IMR-90 (cell line): Measurements from ENCODE around the gene EPHA2. TPM values are rescaled to one million over a fixed set of nuclear protein-coding genes. Genes with fewer than 3 reads are reported as not detected.

Source experiments
- ATAC-seq: fragments of 200-7000 bp; cut with Tn5 transposase; 2 replicates; pipeline ENCODE4 v1.9.1; 2020; ENCODE audit warnings: low read depth, mild to moderate bottlenecking, moderate library complexity
- BruUV-seq: library from RNA; stranded (reverse); fragments of 400-500 nt; replicated peaks from 2 replicates; lab custom pipeline; 2021; lab: Mats Ljungman, UMichigan
- CTCF ChIA-PET: fragments of 300-600 bp; formaldehyde crosslinking; extraction: SDS; loops from one replicate; lab custom pipeline; 2021; ENCODE audit warnings: antibody characterized with exemption; lab: Yijun Ruan, JAX
- POLR2A ChIA-PET: fragments of 300-600 bp; sonication (Branson Sonifier 250); formaldehyde crosslinking; loops from one replicate; lab custom pipeline; 2022; ENCODE audit warnings: antibody characterized with exemption; ENCODE audit not compliant: unreplicated experiment; lab: Charles Lee
- DNase-seq: peaks from one replicate; pipeline ENCODE4 v3.0.0; 2013
- H2AFZ ChIP-seq: replicated peaks from 2 replicates; pipeline ENCODE3; 2013; ENCODE audit warnings: low read length, mild to moderate bottlenecking; ENCODE audit not compliant: poor library complexity
- H2AK5ac ChIP-seq: 2 replicates; pipeline ENCODE4 v1.6.1; 2013; ENCODE audit warnings: low read depth, low read length, inconsistent platforms
- H2AK9ac ChIP-seq: replicated peaks from 2 replicates; pipeline ENCODE3; 2013; ENCODE audit warnings: mild to moderate bottlenecking, low read depth, low read length, moderate library complexity; ENCODE audit not compliant: poor library complexity
- H2BK120ac ChIP-seq: 2 replicates; pipeline ENCODE4 v1.6.1; 2013; ENCODE audit warnings: low read depth, low read length, inconsistent platforms
- H2BK15ac ChIP-seq: 3 replicates; pipeline ENCODE4 v1.6.1; 2013; ENCODE audit warnings: low read depth, low read length, inconsistent platforms
- H2BK20ac ChIP-seq: 2 replicates; pipeline ENCODE4 v1.6.1; 2013; ENCODE audit warnings: low read depth, mild to moderate bottlenecking, inconsistent platforms, low read length, moderate library complexity
- H2BK5ac ChIP-seq: 2 replicates; pipeline ENCODE4 v1.6.1; 2013; ENCODE audit warnings: mild to moderate bottlenecking, low read depth, low read length, inconsistent platforms; ENCODE audit not compliant: poor library complexity, severe bottlenecking
- H3K14ac ChIP-seq: replicated peaks from 2 replicates; pipeline ENCODE4 v1.6.1; 2013; ENCODE audit warnings: low read depth, low read length, inconsistent platforms
- H3K18ac ChIP-seq: 2 replicates; pipeline ENCODE4 v1.6.1; 2013; ENCODE audit warnings: low read depth, low read length, control low read depth
- H3K23ac ChIP-seq: 2 replicates; pipeline ENCODE4 v1.6.1; 2013; ENCODE audit warnings: low read depth, low read length, inconsistent platforms
- H3K27ac ChIP-seq: 2 replicates; pipeline ENCODE4 v1.5.1; 2013; ENCODE audit warnings: mild to moderate bottlenecking, control low read depth, low read length; ENCODE audit not compliant: insufficient read depth
- H3K27me3 ChIP-seq: 2 replicates; pipeline ENCODE4 v1.6.1; 2013; ENCODE audit warnings: low read length; ENCODE audit not compliant: control insufficient read depth, insufficient read depth
- H3K36me3 ChIP-seq: 2 replicates; pipeline ENCODE4 v1.6.1; 2013; ENCODE audit warnings: low read length, mixed read lengths; ENCODE audit not compliant: control insufficient read depth, insufficient read depth
- H3K4ac ChIP-seq: 2 replicates; pipeline ENCODE4 v1.6.1; 2013; ENCODE audit warnings: low read depth, low read length, inconsistent platforms
- H3K4me1 ChIP-seq: 2 replicates; pipeline ENCODE4 v1.6.1; 2013; ENCODE audit warnings: low read length, mixed read lengths; ENCODE audit not compliant: control insufficient read depth, insufficient read depth
- H3K4me2 ChIP-seq: 2 replicates; pipeline ENCODE4 v1.6.1; 2013; ENCODE audit warnings: low read depth, mild to moderate bottlenecking, control low read depth, low read length, moderate library complexity
- H3K4me3 ChIP-seq: 2 replicates; pipeline ENCODE4 v1.5.1; 2013; ENCODE audit warnings: low read depth, mild to moderate bottlenecking, control low read depth, low read length, moderate library complexity; ENCODE audit not compliant: insufficient read depth
- H3K56ac ChIP-seq: 2 replicates; pipeline ENCODE4 v1.6.1; 2013; ENCODE audit warnings: low read length, inconsistent platforms; ENCODE audit not compliant: insufficient read depth; ENCODE audit errors: extremely low read depth
- H3K79me1 ChIP-seq, 2 experiments: 2 replicates each; pipeline ENCODE4 v1.6.1; 2013; ENCODE audit warnings: low read length in 2 of 2, inconsistent platforms in 1 of 2, low read depth in 1 of 2
- H3K9ac ChIP-seq: 2 replicates; pipeline ENCODE4 v1.6.1; 2013; ENCODE audit warnings: low read depth, low read length, control low read depth
- H3K9me1 ChIP-seq: 2 replicates; pipeline ENCODE4 v1.6.1; 2013; ENCODE audit warnings: low read length, inconsistent platforms; ENCODE audit not compliant: insufficient read depth
- H3K9me3 ChIP-seq: 2 replicates; pipeline ENCODE4 v1.6.1; 2013; ENCODE audit warnings: low read length; ENCODE audit not compliant: control insufficient read depth, insufficient read depth
- H4K20me1 ChIP-seq: 2 replicates; pipeline ENCODE4 v1.6.1; 2013; ENCODE audit warnings: low read length, inconsistent platforms; ENCODE audit not compliant: insufficient read depth
- H4K5ac ChIP-seq: 2 replicates; pipeline ENCODE4 v1.6.1; 2013; ENCODE audit warnings: mild to moderate bottlenecking, low read depth, low read length, control low read depth
- H4K8ac ChIP-seq, 2 experiments: 2 replicates each; pipeline ENCODE4 v1.6.1; 2013; ENCODE audit warnings: low read depth in 2 of 2, low read length in 2 of 2, control low read depth in 1 of 2, inconsistent platforms in 1 of 2
- H4K91ac ChIP-seq: 2 replicates; pipeline ENCODE4 v1.6.1; 2013; ENCODE audit warnings: low read depth, low read length, inconsistent platforms; ENCODE audit not compliant: insufficient read depth
- BHLHE40 ChIP-seq: fragments of 150-350 bp; IDR thresholded peaks from 2 replicates; pipeline ENCODE4 v1.6.1; 2016; ENCODE audit warnings: mild to moderate bottlenecking, low read depth, low read length
- CHD1 ChIP-seq: IDR thresholded peaks from 2 replicates; pipeline ENCODE4 v1.6.1; 2012; ENCODE audit warnings: low read depth, low read length, improper control_type of control experiment
- CTCF ChIP-seq: conservative IDR thresholded peaks from 2 replicates; pipeline ENCODE4 v1.5.1; 2012; ENCODE audit warnings: mild to moderate bottlenecking, low read depth, low read length, improper control_type of control experiment
- ELK1 ChIP-seq: fragments of 150-350 bp; IDR thresholded peaks from 2 replicates; pipeline ENCODE4 v1.6.1; 2016; ENCODE audit warnings: low read depth, mild to moderate bottlenecking, low read length, moderate library complexity, borderline replicate concordance
- FOS ChIP-seq: fragments of 150-350 bp; IDR thresholded peaks from 2 replicates; pipeline ENCODE4 v1.6.1; 2016; ENCODE audit warnings: low read depth, low read length
- MAFK ChIP-seq: IDR thresholded peaks from 2 replicates; pipeline ENCODE4 v1.6.1; 2012; ENCODE audit warnings: low read depth, low read length, improper control_type of control experiment
- MAZ ChIP-seq: IDR thresholded peaks from 2 replicates; pipeline ENCODE4 v1.6.1; 2012; ENCODE audit warnings: low read depth, mild to moderate bottlenecking, low read length, improper control_type of control experiment, moderate library complexity, borderline replicate concordance
- MXI1 ChIP-seq: IDR thresholded peaks from 2 replicates; pipeline ENCODE4 v1.6.1; 2012; ENCODE audit warnings: low read depth, mild to moderate bottlenecking, low read length, moderate library complexity, borderline replicate concordance
- NFE2L2 ChIP-seq: fragments of 150-350 bp; IDR thresholded peaks from 2 replicates; pipeline ENCODE4 v1.6.1; 2016; ENCODE audit warnings: low read depth, mild to moderate bottlenecking, low read length
- POLR2A ChIP-seq: IDR thresholded peaks from 2 replicates; pipeline ENCODE4 v1.6.1; 2012; ENCODE audit warnings: mild to moderate bottlenecking, low read depth, low read length
- RCOR1 ChIP-seq: IDR thresholded peaks from 2 replicates; pipeline ENCODE4 v1.6.1; 2012; ENCODE audit warnings: mild to moderate bottlenecking, low read length, improper control_type of control experiment; ENCODE audit not compliant: insufficient replicate concordance
- WGBS, 2 experiments: methylation state at CpG; one replicate each; pipeline versions ENCODE4 v1.1.5 to v1.1.7; 2013; ENCODE audit warnings: missing lambda C conversion rate in 2 of 2; ENCODE audit not compliant: insufficient read length in 1 of 2; ENCODE audit errors: extremely low coverage in 2 of 2; 5-methylcytosine and 5-hydroxymethylcytosine counted together
- dilution Hi-C: fragments of 300-500 bp; cut with HindIII; formaldehyde crosslinking; loops from one replicate; pipeline ENCODE4 v1.14.3; 2018; ENCODE audit warnings: low sequenced_read_pairs; ENCODE audit not compliant: unreplicated experiment
- in situ Hi-C: fragments of 300-500 bp; cut with MboI; formaldehyde crosslinking; loops from 3 replicates; pipeline ENCODE4 v1.14.3; 2019; ENCODE audit warnings: low sequenced_read_pairs, inconsistent platforms, mixed read lengths
- intact Hi-C: fragments of 100-400 bp; cut with micrococcal nuclease; formaldehyde crosslinking; loops from 2 replicates; pipeline ENCODE4 v1.10.0; 2022
- polyA plus RNA-seq, 3 experiments: library from polyadenylated mRNA; depleted of rRNA; stranded (reverse); fragments of >200 nt; gene quantifications; 2 replicates each; pipeline ENCODE4 v1.2.3, GENCODE V29; 2012; ENCODE audit warnings: low replicate concordance in 1 of 3
- total RNA-seq: library from RNA; depleted of rRNA; stranded (reverse); fragments of >200 nt; gene quantifications from 2 replicates; pipeline ENCODE4 v1.2.3, GENCODE V29; 2012
- TF ChIP-seq, protein P1 (sequence below): fragments of 150-350 bp; IDR thresholded peaks from 2 replicates; pipeline ENCODE4 v1.6.1; 2017; ENCODE audit warnings: mild to moderate bottlenecking, antibody characterized with exemption, low read length, low read depth

Gene EPHA2
- total and polyA plus RNA-seq, 2 of the 4 experiments (the other 2 are of a cell fraction), result 24.0 to 72.6 TPM

DNA sequence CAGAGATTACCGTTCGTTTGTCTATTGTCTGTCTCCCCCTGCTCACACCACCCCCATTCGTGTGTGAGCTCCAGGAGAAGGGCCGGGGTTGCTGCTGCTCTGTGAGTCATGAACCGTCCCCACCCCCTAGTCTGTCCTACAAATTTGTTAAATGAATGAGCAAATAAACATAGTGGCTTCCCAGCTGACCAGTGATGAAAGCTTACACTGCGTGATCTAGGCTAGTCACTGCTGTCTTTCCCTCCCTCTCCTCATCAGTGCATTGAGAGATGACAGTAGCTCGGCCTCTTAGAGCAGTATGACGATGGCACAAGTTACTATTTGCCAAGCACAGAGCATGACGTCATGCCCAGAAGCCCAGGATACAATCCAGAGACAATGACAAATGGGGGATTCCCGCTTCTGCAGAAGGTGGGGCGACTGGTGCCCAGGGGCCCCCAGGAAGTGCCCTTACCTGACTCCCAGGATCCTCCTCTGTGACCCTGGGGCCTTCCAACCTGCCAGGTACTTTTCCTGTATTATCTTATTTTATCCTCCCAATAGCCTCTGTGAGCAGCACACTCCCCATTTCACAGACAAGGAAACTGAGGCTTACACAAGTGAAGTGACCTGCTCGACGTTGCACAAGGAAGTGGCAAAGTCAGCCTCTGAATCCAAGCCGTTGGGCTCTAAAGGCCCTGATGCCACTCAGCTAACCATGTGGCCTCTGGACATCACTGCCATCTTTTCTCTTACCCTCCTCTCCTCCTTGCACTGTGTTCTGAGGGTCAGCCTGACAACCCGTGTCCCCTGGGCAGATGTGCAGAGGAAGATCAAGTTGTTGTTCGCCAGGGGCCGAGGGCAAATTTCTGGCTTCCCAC, 8.6 kb upstream of the EPHA2 start:
- H4K8ac ChIP-seq, result peak overlapping the region in 1 of 2 experiments; percentile 65; a peak in 1 of 4 replicates
- peak overlapping the region; percentile 33 for H3K4me2 ChIP-seq
- H2AFZ ChIP-seq, result peak overlapping the region; percentile 61
- H3K18ac ChIP-seq, result peak overlapping the region; percentile 1; the same call in 1 of the 2 replicates
- intact Hi-C loops (no loop called here), in situ Hi-C loops (no loop called here), dilution Hi-C loops (no loop called here)
- H3K36me3 ChIP-seq, result no peaks in the 10 kb centered on the region
- peak overlapping the region; percentile 38; the same call in 2 of the 3 replicates for H2BK15ac ChIP-seq
- H3K9ac ChIP-seq, result no peak overlapping the region
- H3K4me1 ChIP-seq, result peaks cover 5% of the 10 kb centered on the region; the same call in 1 of the 2 replicates
- peak overlapping the region; percentile 63 for H2BK5ac ChIP-seq
- peak overlapping the region; percentile 71; the same call in 1 of the 2 replicates for H2BK20ac ChIP-seq
- no peak overlapping the region for H4K5ac ChIP-seq
- H3K27ac ChIP-seq, result 0 out of 2 replicates have a peak overlapping the region, but pooled peaks have one; percentile 13
- ChIA-PET POLR2A (interaction anchor here (0.5 kb wide), 1 partner anchor 11 kb away, joined by 5 read pairs; no protein-coding TSS in a partner anchor), CTCF (interaction anchor here (0.5 to 1.0 kb wide), 2 partner anchors 10 to 82 kb away, joined by 3 to 7 read pairs; no protein-coding TSS in a partner anchor)
- H3K14ac ChIP-seq, result peak overlapping the region; percentile 51; the same call in 1 of the 2 replicates
- H2AK5ac ChIP-seq, result peak overlapping the region; percentile 96
- no peak overlapping the region for H3K56ac ChIP-seq
- no peaks in the 10 kb centered on the region for H3K27me3 ChIP-seq
- peak overlapping the region; percentile 50 for H4K91ac ChIP-seq
- no peak overlapping the region for H3K4me3 ChIP-seq
- H3K9me3 ChIP-seq, result no peaks in the 10 kb centered on the region
- H2AK9ac ChIP-seq, result peak overlapping the region; percentile 70
- peak; percentile 97 for ATAC-seq
- 0 out of 2 replicates have a peak overlapping the region, but pooled peaks have one; percentile 2 for H3K23ac ChIP-seq
- peaks cover 9% of the 10 kb centered on the region for H3K9me1 ChIP-seq
- BruUV-seq, result no TSS peak
- DNase-seq, result peak; percentile 100
- peak overlapping the region; percentile 64 for H2BK120ac ChIP-seq
- 33% methylated on average over 5 of the region's 17 CpGs; no CpG with 5 or more reads in 1 of the 2 experiments for WGBS, 2 experiments
- H4K20me1 ChIP-seq, result no peaks in the 10 kb centered on the region
- H3K79me1 ChIP-seq, result peaks cover 0 to 7% of the 10 kb centered on the region in 2 experiments; a peak in 1 of 4 replicates
- peak overlapping the region; percentile 66 for H3K4ac ChIP-seq
- TF ChIP-seq FOS (peak; percentile 88), MAZ (peak; percentile 85), POLR2A (no peak), RCOR1 (peak; percentile 77), CHD1 (no peak), NFE2L2 (peak; percentile 58; the same call in 1 of the 2 replicates), ELK1 (no peak), BHLHE40 (peak; percentile 61), MAFK (peak; percentile 47; the same call in 1 of the 2 replicates), CTCF (no peak), MXI1 (no peak)
- TF ChIP-seq, protein P1, sequence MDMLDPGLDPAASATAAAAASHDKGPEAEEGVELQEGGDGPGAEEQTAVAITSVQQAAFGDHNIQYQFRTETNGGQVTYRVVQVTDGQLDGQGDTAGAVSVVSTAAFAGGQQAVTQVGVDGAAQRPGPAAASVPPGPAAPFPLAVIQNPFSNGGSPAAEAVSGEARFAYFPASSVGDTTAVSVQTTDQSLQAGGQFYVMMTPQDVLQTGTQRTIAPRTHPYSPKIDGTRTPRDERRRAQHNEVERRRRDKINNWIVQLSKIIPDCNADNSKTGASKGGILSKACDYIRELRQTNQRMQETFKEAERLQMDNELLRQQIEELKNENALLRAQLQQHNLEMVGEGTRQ, result peak; percentile 75
